Endothelial cell (in vitro differentiated cells): ENCODE measurements around the gene FCHO1. TPM values are rescaled to one million over a fixed set of nuclear protein-coding genes. Genes with fewer than 3 reads are reported as not detected.

Source experiments
- DNase-seq: peaks from one replicate; pipeline ENCODE4 v3.0.0; 2021; ENCODE audit warnings: low spot score
- H3K27ac Mint-ChIP-seq: one replicate; pipeline ENCODE4 v1.8.0; 2021; ENCODE audit warnings: mixed read lengths, inconsistent platforms; ENCODE audit not compliant: unreplicated experiment
- H3K27me3 Mint-ChIP-seq: one replicate; pipeline ENCODE4 v1.8.0; 2021; ENCODE audit warnings: mild to moderate bottlenecking, moderate library complexity, mixed read lengths, inconsistent platforms; ENCODE audit not compliant: unreplicated experiment
- H3K36me3 Mint-ChIP-seq: one replicate; pipeline ENCODE4 v1.8.0; 2021; ENCODE audit warnings: mild to moderate bottlenecking, low read depth, mixed read lengths, inconsistent platforms; ENCODE audit not compliant: unreplicated experiment
- H3K4me1 Mint-ChIP-seq: one replicate; pipeline ENCODE4 v1.8.0; 2021; ENCODE audit warnings: mild to moderate bottlenecking, mixed read lengths, inconsistent platforms; ENCODE audit not compliant: unreplicated experiment
- H3K4me3 Mint-ChIP-seq: one replicate; pipeline ENCODE4 v1.8.0; 2021; ENCODE audit warnings: mild to moderate bottlenecking, mixed read lengths, inconsistent platforms; ENCODE audit not compliant: unreplicated experiment
- H3K9me3 Mint-ChIP-seq: one replicate; pipeline ENCODE4 v1.8.0; 2021; ENCODE audit warnings: mixed read lengths, inconsistent platforms; ENCODE audit not compliant: unreplicated experiment
- CTCF ChIP-seq: fragments of 200-600 bp; sonication (generic); IDR thresholded peaks from one replicate; pipeline ENCODE4 v1.5.0; 2021; ENCODE audit warnings: antibody characterized with exemption; ENCODE audit not compliant: unreplicated experiment
- total RNA-seq: library from RNA; stranded (reverse); fragmentation: NEBNext Ultra II Directional; extraction: Animal tissue kit (Norgen Biotek cat#: 25700); gene quantifications from one replicate; pipeline ENCODE4 v1.2.1, GENCODE V29; 2021; ENCODE audit not compliant: unreplicated experiment

FCHO1 gene
- total RNA-seq, 1 donor from 2014 or later = 2.7 TPM

GRCh38 chr19:17749912-17750317 lies 1.4 kb upstream of the FCHO1 start:
- no peak for TF ChIP-seq CTCF
- no peaks in the 10 kb centered on the region for H3K9me3 Mint-ChIP-seq
- peaks cover 8% of the 10 kb centered on the region for H3K27me3 Mint-ChIP-seq
- H3K4me1 Mint-ChIP-seq = no peaks in the 10 kb centered on the region
- peaks cover under 1% of the 10 kb centered on the region for H3K36me3 Mint-ChIP-seq
- no peak for DNase-seq
- H3K4me3 Mint-ChIP-seq = no peak overlapping the region
- no peak overlapping the region for H3K27ac Mint-ChIP-seq

GRCh38 chr19:17751912-17752273 lies 616 bp downstream of the FCHO1 start:
- Mint-ChIP-seq H3K4me3 (no peak overlapping the region), H3K4me1 (no peaks in the 10 kb centered on the region), H3K27ac (no peak overlapping the region), H3K9me3 (no peaks in the 10 kb centered on the region), H3K27me3 (peaks cover 7% of the 10 kb centered on the region), H3K36me3 (no peaks in the 10 kb centered on the region)
- no peak for DNase-seq
- TF ChIP-seq CTCF = no peak

- H3K36me3 Mint-ChIP-seq = no peaks in the 10 kb centered on the region
- no peaks in the 10 kb centered on the region for H3K9me3 Mint-ChIP-seq
- H3K27me3 Mint-ChIP-seq = peaks cover 7% of the 10 kb centered on the region
- no peak for DNase-seq
- TF ChIP-seq CTCF = no peak
- no peak overlapping the region for H3K27ac Mint-ChIP-seq
- peaks cover under 1% of the 10 kb centered on the region for H3K4me1 Mint-ChIP-seq
- H3K4me3 Mint-ChIP-seq = no peak overlapping the region
Measured at GRCh38 chr19:17752865-17753639, 1.8 kb downstream of the FCHO1 start.

- H3K36me3 Mint-ChIP-seq = no peaks in the 10 kb centered on the region
- H3K4me1 Mint-ChIP-seq = peaks cover 3% of the 10 kb centered on the region
- H3K27me3 Mint-ChIP-seq = peaks cover 10% of the 10 kb centered on the region
- DNase-seq = no peak
- no peak for TF ChIP-seq CTCF
- no peak overlapping the region for H3K4me3 Mint-ChIP-seq
- no peak overlapping the region for H3K27ac Mint-ChIP-seq
- H3K9me3 Mint-ChIP-seq = no peaks in the 10 kb centered on the region
Measured at GRCh38 chr19:17753976-17754375, 2.7 kb downstream of the FCHO1 start.

GRCh38 chr19:17754634-17755442 lies 3.6 kb downstream of the FCHO1 start:
- Mint-ChIP-seq H3K4me1 (peaks cover 3% of the 10 kb centered on the region), H3K9me3 (no peaks in the 10 kb centered on the region), H3K4me3 (no peak overlapping the region), H3K27me3 (peaks cover 10% of the 10 kb centered on the region), H3K36me3 (no peaks in the 10 kb centered on the region), H3K27ac (no peak overlapping the region)
- no peak for TF ChIP-seq CTCF
- DNase-seq = no peak
